HG03457 (cell line): Measurements from ENCODE around the gene MAST4.

Experiments
- ATAC-seq: cut with Tn5 transposase; IDR thresholded peaks from one replicate; pipeline ENCODE4 v1.9.1; 2021; ENCODE audit warnings: moderate number of reproducible peaks; ENCODE audit not compliant: unreplicated experiment

The MAST4 gene

DNA sequence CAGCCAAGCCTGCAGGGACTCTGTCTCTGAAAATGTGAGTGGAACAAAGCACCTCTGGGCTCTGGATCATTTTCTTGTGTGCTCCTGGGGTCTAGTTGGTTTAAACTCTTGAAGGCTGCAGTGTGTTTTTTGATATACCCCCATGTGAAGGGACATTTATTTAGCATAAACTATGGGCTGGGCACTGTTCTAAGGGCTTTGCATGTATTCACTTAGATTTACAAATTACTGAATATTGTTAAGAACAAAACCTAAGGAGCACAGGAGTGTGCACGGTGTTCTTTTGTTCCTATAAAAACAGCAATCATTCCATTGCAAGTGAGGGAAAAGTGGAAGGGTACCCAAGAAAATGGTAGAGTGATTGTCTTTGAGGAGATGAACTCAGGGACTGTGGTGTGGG lies 620.4 kb downstream of the MAST4 start:
- no peak for ATAC-seq
